NCI-H2171 treated with DMSO at 0.1 percent for 48 hours (cell line): ENCODE data around the gene FBXO33.

Source experiments
- DNase-seq: peaks from one replicate; lab custom pipeline; 2025; lab: John Stamatoyannopoulos, UW

FBXO33 gene

GRCh38 chr14:39430762-39431415, 1.3 kb downstream of the FBXO33 start:
- DNase-seq: no peak

GRCh38 chr14:39428118-39428517, 4.1 kb downstream of the FBXO33 start:
- DNase-seq: no peak

GRCh38 chr14:39426605-39427004, 5.6 kb downstream of the FBXO33 start:
- DNase-seq: peak; percentile 44

- DNase-seq: no peak
These were observed 6.3 kb downstream of the FBXO33 start for GRCh38 chr14:39425947-39426346.

GRCh38 chr14:39423793-39424192, 8.4 kb downstream of the FBXO33 start:
- no peak for DNase-seq

DNA sequence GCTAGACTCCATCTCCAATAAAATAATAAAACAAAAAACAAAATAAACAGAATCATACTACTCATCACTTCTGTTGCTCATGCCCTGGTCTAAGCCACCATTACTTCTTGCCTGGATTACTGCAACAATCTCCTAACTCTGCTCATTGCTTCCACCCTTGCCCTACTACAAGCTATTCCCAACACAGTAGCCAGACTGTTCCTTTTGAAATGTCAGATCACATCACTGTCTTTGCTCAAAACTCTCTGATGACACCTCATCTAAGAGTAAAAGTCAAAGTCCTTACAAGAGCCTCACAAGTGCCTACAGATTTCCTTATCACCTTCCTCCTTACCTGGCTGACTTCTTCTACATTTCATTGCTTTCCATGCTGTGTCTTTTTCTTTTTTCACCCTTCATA, 10.0 kb downstream of the FBXO33 start:
- DNase-seq: no peak

- no peak for DNase-seq
These were observed 13.0 kb downstream of the FBXO33 start for GRCh38 chr14:39419272-39419671.

DNA sequence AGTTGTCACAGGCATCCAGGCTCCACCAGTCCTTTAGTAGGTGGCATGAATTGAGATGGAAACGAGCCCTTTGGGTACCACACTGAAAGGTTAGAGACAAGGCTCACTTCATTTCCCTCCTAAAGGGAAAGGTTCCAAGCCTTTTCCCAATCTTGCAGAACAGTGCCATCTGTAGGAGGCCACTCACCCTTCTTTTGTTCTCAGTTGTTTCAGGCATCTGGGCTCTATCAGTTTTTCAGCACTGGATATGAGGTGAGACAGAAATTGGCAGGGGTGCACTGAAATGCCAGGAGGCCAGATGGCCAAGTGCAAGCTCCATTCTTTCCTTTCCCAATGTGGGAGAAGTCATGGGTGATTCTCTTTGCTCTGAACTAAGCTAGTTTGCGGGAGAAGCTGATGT, 15.2 kb downstream of the FBXO33 start:
- DNase-seq: peak; percentile 48

- no peak for DNase-seq
These were observed 16.2 kb downstream of the FBXO33 start for GRCh38 chr14:39416072-39416471.

DNA sequence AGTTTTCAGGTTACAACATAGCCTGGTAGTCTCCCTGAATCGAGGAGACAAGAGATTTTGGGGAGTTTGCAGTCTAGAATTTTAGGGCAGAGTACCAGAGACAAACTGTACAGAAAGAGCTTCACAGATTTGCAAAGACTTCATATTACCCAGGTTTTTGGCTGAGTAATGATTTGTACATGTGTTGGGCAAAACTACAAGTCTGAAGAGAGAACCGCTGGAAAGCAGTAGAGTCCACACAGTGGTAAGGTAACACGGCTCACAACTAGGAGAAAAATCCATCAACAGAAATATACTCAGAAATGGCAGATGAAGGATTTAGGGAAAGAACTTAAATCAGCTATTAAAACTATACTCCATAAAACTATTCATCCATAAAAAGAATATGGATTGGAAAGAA, 25.7 kb downstream of the FBXO33 start:
- DNase-seq: no peak

- peak; percentile 37 for DNase-seq
These were observed 33.9 kb downstream of the FBXO33 start for GRCh38 chr14:39398382-39398781.

GRCh38 chr14:39396448-39396847, 35.8 kb downstream of the FBXO33 start:
- peak; percentile 2 for DNase-seq

DNA sequence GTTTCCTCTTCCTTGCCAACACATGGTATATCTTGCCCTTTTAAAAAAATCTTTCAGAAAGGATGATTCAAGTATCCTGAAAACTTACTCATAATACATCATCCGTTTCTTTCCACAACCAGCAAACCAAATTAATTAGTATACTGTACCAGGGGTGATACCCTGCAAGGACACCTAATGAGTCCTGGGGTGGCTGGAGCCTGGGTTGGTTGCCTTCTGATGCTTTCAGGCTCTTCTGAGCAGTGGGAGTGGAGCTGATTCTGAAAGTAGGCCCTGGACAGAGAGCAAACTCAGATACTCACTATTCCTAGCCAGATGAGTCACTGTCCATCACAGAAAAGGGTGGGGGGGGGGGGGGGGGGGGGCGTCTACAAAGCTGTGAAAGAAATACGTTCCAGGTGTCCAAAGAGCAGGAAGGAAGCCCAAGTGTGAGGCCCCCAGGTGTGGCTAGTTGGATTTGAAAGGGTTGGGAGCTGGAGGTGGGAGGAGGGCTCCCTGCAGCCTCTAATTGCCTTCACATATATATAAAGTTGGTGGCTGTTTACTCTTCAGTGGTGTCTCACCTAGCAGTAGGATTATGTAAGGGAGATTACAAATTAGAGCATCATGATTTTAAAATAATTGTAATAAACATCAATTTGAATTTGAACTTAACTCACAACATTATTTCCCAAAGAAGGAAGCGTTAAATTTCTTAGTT, 36.5 kb downstream of the FBXO33 start:
- no peak for DNase-seq

DNA sequence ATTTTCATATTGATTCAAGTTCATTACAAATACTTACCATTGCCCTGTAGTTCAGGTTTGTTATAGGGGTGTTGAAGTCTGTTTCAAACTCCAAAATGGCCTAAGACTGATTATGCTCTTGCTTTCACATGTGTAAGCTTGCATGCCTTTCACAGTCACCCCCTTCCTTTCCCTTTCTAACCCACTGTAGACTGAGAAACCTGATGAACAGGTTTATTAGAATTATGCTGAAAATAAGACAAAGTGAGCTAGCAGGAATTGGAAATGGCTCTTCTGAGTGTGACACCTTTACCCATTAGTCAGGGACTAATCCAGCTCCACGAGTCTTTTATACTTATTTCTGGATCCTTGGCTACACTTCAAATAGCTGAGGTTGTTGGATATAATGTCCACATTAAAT, 38.9 kb downstream of the FBXO33 start:
- no peak for DNase-seq

DNA sequence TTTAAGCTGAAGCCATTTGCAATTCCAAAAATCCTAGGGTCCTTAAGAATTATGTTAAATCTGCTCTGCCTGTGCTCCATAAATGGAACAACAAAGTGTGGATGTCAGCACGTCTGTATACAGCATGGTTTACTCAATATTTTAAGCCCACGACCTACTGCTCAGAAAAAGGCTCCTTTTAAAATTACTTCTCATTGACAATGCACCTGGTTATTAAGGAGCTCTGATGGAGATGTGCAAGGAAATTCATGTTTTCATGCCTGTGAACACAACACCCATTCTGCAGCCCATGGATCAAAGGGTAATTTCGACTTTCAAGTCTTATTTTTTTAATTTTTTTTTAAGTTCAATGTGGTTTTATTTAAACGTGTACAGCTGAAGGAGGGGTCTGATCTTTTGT, 48.1 kb downstream of the FBXO33 start:
- no peak for DNase-seq

DNA sequence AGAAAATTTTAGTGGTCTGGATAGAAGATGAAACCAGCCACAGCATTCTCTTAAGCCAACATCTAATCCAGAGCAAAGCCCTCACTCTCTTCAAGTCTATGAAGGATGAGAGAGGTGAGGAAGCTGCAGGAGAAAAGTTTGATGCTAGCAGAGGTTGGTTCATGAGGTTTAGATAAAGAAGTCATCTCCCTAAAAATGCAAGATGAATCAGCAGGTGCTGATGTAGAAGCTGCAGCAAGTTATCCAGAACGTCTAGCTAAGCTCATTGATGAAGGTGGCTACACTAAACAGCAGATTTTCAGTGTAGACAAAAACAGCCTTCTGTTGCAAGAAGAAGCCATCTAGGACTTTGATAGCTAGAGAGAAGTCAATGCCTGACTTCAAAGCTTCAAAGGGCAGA, 48.5 kb downstream of the FBXO33 start:
- no peak for DNase-seq

DNA sequence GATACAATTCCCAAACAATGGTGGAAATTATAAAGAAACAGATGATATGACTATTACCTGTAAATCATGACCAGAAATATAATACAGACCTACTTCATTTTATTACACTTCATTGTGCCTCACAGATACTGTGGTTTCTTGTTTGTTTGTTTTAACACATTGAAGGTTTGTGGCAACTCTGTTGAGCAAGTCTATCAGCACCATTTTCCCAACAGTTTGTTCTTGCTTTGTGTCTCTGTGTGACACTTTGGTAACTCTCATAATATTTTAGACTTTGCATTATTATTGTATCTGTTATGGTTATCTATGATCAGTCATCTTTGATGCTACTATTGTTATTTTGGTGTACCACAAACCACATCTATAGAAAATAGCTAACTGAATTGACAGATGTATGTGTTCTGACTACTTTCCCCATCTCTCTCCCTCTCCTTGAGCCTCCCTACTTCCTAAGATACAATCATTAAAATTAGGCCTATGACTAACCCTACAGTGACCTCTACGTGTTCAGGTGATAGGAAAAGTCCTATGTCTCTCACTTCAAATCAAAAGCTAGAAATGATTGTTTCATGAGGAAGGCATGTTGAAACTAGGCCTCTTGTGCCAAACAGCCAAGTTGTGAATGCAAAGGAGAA, 49.1 kb downstream of the FBXO33 start:
- no peak for DNase-seq

GRCh38 chr14:39382463-39382862, 49.8 kb downstream of the FBXO33 start:
- DNase-seq: no peak

GRCh38 chr14:39381366-39381765, 50.9 kb downstream of the FBXO33 start:
- DNase-seq: no peak

- no peak for DNase-seq
These were observed 55.4 kb downstream of the FBXO33 start for GRCh38 chr14:39376667-39377403.

DNA sequence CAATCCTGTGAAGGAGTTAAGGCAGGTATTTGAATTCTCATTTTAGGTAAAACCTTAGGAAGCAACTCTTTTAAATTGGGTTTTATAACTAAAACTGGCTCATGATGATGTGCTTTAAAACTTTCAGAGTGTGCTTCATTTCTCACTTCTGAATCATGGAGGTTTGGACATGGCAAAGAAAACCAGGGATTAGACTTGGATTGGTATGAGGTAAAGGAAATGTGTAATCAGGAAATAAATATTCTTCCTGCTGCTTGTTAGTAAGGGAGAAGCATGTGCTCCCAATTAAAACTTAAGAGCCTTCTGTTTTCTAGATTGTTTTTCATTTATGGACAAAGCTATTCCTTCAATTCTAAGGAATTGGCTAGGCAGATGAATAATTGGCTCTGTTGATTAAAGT, 57.4 kb downstream of the FBXO33 start:
- no peak for DNase-seq

DNA sequence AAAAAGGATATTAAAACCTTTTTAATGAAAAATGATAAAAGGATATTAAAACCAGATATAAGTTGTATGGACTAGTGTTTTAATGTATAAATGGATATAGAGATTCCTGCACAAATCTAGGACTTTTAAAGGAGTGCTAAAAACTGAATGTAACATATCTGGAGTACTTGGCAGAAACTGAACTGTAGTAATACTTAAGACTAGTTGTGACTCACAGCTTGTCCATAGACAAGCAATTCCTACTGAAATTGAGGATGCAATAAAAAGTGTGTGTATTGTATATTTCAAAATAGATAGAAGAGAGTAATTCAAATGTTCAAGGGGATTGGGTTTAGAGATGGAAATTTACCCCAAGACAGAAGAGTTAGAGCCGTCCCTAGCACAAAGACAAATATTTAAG, 59.6 kb downstream of the FBXO33 start:
- DNase-seq: no peak

DNA sequence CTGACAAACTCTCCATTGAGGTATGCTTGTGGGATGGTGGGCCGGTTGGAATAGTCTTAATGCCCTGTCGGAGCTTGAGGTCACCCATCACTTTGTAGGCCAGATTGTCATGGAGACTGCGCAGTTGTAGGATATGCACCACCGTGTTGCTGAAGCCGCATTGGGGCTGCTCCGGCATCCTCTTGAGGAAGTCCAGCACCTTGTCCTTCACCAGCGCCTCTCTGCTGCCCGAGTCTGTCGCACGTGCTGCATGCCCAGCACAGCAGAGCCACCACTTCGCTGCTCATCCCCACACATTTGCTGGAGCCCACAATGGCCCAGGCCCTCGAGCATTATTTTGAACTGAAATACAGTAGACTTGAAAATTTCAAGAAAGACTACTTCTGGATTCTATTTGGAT, 61.8 kb downstream of the FBXO33 start:
- DNase-seq: no peak
